Activated T-helper 17 cell treated with anti-CD3 and anti-CD28 coated beads, Interleukin-2, amount 50 U/mL, for 72 hours (primary cell): ENCODE measurements around the gene GNG12. TPM values are rescaled to one million over a fixed set of nuclear protein-coding genes. Genes with fewer than 3 reads are reported as not detected.

Experiments
- ATAC-seq: fragments of 150-1000 bp; cut with Tn5 transposase; replicated peaks from 2 replicates; pipeline ENCODE4 v1.10.0; 2021; ENCODE audit warnings: mild to moderate bottlenecking, moderate library complexity
- H3K27ac Mint-ChIP-seq: one replicate; pipeline ENCODE4 v1.8.0; 2022; ENCODE audit warnings: mixed read lengths
- H3K27me3 Mint-ChIP-seq: one replicate; pipeline ENCODE4 v1.8.0; 2022; ENCODE audit warnings: mixed read lengths
- H3K36me3 Mint-ChIP-seq: one replicate; pipeline ENCODE4 v1.8.0; 2022; ENCODE audit warnings: low read depth, mild to moderate bottlenecking, mixed read lengths
- H3K4me1 Mint-ChIP-seq: one replicate; pipeline ENCODE4 v1.8.0; 2022; ENCODE audit warnings: mixed read lengths
- H3K4me3 Mint-ChIP-seq: one replicate; pipeline ENCODE4 v1.8.0; 2022; ENCODE audit warnings: mild to moderate bottlenecking, mixed read lengths
- H3K9me3 Mint-ChIP-seq: one replicate; pipeline ENCODE4 v1.8.0; 2022; ENCODE audit warnings: mixed read lengths
- total RNA-seq, 2 donors: library from RNA; stranded (reverse); gene quantifications; one replicate each; pipeline ENCODE4 v1.2.3, GENCODE V29; 2022

GNG12 gene
- total RNA-seq, 2 donors from 2014 or later: 0.13 to 0.34 TPM

DNA sequence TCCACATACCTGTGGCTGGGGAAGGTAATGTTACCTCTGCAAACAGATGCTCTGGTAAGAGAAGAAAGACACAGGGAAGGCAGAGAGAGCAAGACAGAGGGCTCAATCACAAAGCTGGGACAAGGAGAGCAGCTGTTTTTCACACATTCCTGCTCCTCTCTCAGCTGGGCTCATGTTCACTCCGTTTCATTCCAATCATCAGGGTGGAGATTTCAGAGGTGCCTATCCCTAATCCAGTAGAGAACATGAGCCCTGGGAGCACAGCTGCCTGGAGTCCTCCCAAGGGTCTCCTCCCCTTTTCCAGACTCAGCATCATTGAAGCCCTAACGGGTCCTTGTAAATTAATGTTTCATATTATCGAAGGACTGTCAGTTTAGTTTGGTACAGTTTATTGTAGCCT, 128.9 kb downstream of the GNG12 start:
- ATAC-seq: no peak
- no peaks in the 10 kb centered on the region for H3K9me3 Mint-ChIP-seq
- H3K36me3 Mint-ChIP-seq: no peaks in the 10 kb centered on the region
- no peak overlapping the region for H3K4me3 Mint-ChIP-seq
- no peak overlapping the region for H3K27ac Mint-ChIP-seq
- peaks cover 11% of the 10 kb centered on the region for H3K4me1 Mint-ChIP-seq
- H3K27me3 Mint-ChIP-seq: no peaks in the 10 kb centered on the region

DNA sequence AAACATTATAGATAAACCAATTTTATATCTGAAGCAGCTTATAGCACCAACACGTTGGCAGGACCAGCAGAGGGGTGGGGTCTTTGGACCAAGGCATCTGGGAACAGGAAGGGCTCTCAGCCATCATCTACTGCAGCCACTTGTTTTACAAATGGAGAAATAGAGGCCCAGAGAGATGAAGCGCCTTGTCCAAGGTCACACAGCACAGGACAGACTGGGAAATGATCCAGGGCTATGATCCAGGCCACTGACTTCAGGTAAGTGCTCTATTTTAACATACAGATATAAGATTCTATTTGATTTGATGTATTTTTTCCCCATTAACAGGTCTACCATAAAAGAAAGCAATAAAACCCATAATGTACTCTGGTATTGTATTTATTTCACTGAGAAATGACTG, 131.4 kb downstream of the GNG12 start:
- no peaks in the 10 kb centered on the region for H3K9me3 Mint-ChIP-seq
- no peak overlapping the region for H3K27ac Mint-ChIP-seq
- no peak overlapping the region for H3K4me3 Mint-ChIP-seq
- H3K27me3 Mint-ChIP-seq: no peaks in the 10 kb centered on the region
- no peak for ATAC-seq
- peaks cover 11% of the 10 kb centered on the region for H3K4me1 Mint-ChIP-seq
- H3K36me3 Mint-ChIP-seq: no peaks in the 10 kb centered on the region

DNA sequence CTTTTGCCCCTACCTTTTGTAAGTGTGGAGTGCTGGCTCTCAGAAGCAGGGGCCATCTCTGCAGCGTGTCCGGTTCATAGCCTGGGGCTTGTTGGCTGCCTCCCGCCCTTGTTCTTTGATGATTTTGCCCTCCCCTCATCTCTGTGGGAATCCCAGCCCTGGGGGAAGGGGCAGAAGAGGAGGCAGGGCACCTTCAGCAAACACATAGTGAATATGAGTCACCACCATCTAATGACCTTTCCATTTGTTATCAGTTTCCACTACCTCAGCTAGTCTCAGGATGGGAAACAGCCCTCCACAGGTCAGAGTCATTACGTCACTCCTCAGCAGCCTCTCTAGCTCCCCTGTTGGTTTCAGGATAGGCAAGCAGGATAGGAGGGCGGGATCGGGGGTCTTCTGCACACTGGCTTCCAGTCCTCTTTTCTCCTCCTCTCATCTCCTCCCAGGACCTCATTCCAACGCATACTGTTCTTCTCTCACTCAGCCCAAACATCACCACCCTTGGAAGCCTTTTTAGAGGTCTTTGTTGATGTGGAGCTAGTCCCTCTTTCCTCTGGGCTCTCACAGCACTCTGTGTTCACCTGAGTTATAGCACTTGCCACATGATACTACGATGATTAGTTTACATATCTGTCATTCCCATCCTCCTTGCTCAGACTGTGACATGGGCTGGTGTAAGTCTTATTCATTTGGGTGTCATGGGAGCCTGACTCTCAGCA, 132.4 kb downstream of the GNG12 start:
- Mint-ChIP-seq H3K27me3 (no peaks in the 10 kb centered on the region), H3K4me3 (peak overlapping the region; percentile 45), H3K4me1 (peaks cover 11% of the 10 kb centered on the region), H3K36me3 (no peaks in the 10 kb centered on the region), H3K9me3 (no peaks in the 10 kb centered on the region), H3K27ac (peak overlapping the region; percentile 89)
- peak; percentile 92 for ATAC-seq

- no peaks in the 10 kb centered on the region for H3K27me3 Mint-ChIP-seq
- ATAC-seq: no peak
These were observed 133.0 kb downstream of the GNG12 start for GRCh38 chr1:67700220-67700619.

GRCh38 chr1:67696708-67697107, 136.6 kb downstream of the GNG12 start:
- no peaks in the 10 kb centered on the region for H3K9me3 Mint-ChIP-seq
- no peak for ATAC-seq
- H3K27ac Mint-ChIP-seq: no peak overlapping the region
- H3K36me3 Mint-ChIP-seq: no peaks in the 10 kb centered on the region
- no peak overlapping the region for H3K4me3 Mint-ChIP-seq
- no peaks in the 10 kb centered on the region for H3K27me3 Mint-ChIP-seq
- peaks cover 11% of the 10 kb centered on the region for H3K4me1 Mint-ChIP-seq

More at GRCh38 chr1:67700220-67700619, 133.0 kb downstream of the GNG12 start:
- Mint-ChIP-seq H3K36me3 (no peaks in the 10 kb centered on the region), H3K4me1 (peaks cover 11% of the 10 kb centered on the region), H3K4me3 (peak overlapping the region; percentile 45), H3K27ac (peak overlapping the region; percentile 89), H3K9me3 (no peaks in the 10 kb centered on the region)

- Mint-ChIP-seq H3K4me3 (no peak overlapping the region), H3K9me3 (no peaks in the 10 kb centered on the region), H3K27ac (peak overlapping the region; percentile 8), H3K4me1 (peaks cover 5% of the 10 kb centered on the region), H3K27me3 (no peaks in the 10 kb centered on the region), H3K36me3 (peaks cover 2% of the 10 kb centered on the region)
- no peak for ATAC-seq
These were observed 137.3 kb downstream of the GNG12 start for GRCh38 chr1:67695963-67696362.

GRCh38 chr1:67691712-67692111, 141.6 kb downstream of the GNG12 start:
- peaks cover 39% of the 10 kb centered on the region for H3K36me3 Mint-ChIP-seq
- no peak overlapping the region for H3K4me3 Mint-ChIP-seq
- no peaks in the 10 kb centered on the region for H3K9me3 Mint-ChIP-seq
- H3K27me3 Mint-ChIP-seq: no peaks in the 10 kb centered on the region
- ATAC-seq: no peak
- H3K4me1 Mint-ChIP-seq: peaks cover 11% of the 10 kb centered on the region
- no peak overlapping the region for H3K27ac Mint-ChIP-seq

DNA sequence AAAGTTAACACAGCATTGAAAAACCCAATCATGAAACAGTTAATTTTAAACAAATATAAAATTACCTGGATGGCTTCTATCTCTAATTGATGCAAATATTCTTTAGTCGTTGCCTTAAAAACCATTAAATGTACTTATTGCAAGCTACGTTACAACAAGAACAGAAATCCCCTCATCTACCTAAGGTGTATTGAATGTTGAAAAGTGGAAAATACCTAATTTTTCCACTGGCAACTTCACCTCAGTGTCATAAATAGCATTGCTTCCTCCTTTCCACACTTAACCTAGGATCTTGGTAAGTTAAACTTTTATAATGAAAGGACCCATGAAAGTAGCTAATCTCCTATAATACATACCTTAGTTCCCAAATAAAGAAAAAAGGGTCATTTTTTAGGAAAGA, 142.9 kb downstream of the GNG12 start:
- no peak for ATAC-seq
- Mint-ChIP-seq H3K36me3 (peaks cover 52% of the 10 kb centered on the region), H3K4me3 (no peak overlapping the region), H3K4me1 (peaks cover 11% of the 10 kb centered on the region), H3K27ac (no peak overlapping the region), H3K9me3 (no peaks in the 10 kb centered on the region), H3K27me3 (no peaks in the 10 kb centered on the region)

DNA sequence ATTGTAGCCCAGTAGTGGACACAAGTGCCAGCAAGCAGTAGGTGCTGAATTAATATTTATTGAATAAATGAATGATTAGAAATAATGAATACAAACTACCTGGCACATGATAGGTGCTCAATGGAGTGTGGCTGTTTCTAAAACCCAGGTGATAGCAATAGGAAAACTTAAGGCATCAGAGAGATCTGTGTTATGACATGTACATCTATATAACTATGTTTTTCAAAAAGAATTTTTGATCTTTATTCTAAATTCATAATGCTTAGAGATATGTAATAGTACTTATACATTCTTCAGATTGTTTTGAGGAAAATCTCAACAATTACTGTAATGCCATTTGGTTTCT, 143.3 kb downstream of the GNG12 start:
- Mint-ChIP-seq H3K9me3 (no peaks in the 10 kb centered on the region), H3K27ac (no peak overlapping the region), H3K36me3 (peaks cover 56% of the 10 kb centered on the region), H3K27me3 (no peaks in the 10 kb centered on the region), H3K4me3 (no peak overlapping the region), H3K4me1 (peaks cover 11% of the 10 kb centered on the region)
- ATAC-seq: no peak

DNA sequence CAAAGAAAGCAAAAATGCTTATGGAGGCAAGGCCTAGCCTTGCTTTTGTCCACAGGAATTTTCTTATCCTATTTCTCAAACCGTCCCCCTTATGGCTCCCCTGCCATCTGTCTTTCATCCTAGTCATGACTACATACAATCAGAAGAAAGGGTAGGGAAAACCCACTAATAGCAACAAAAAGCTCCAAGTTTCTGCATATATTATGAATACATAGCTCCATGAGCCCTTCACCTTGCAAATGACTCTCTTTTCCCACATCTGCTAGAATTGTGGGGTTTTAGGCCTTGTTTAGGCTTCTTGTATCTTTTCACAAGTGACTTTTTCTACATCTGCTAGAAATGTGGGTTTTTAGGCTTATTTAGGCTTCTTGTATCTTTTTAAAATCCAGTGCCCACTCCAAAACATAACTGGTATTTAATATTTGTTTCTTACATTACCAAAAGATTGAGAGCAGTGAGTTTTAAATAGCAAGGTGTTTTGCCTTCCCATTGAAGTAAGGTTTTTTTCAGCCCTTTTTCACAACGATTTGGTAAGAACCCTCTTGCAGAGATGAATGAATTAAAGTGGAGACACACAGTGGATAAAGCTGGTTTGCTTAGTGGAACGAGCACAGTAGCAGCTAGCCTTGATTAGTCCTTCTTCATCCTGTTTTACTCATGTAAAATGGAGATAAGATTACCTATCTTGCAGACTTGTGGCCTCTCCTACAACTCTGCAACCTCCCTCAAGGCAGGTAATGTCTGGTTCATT, 143.8 kb downstream of the GNG12 start:
- peaks cover 11% of the 10 kb centered on the region for H3K4me1 Mint-ChIP-seq
- peak overlapping the region; percentile 51 for H3K27ac Mint-ChIP-seq
- no peaks in the 10 kb centered on the region for H3K9me3 Mint-ChIP-seq
- H3K27me3 Mint-ChIP-seq: no peaks in the 10 kb centered on the region
- peak overlapping the region; percentile 82 for H3K4me3 Mint-ChIP-seq
- H3K36me3 Mint-ChIP-seq: peaks cover 62% of the 10 kb centered on the region
- ATAC-seq: no peak

- H3K4me3 Mint-ChIP-seq: peak overlapping the region; percentile 82
- peak overlapping the region; percentile 51 for H3K27ac Mint-ChIP-seq
- ATAC-seq: no peak
- no peaks in the 10 kb centered on the region for H3K27me3 Mint-ChIP-seq
- H3K4me1 Mint-ChIP-seq: peaks cover 19% of the 10 kb centered on the region
- no peaks in the 10 kb centered on the region for H3K9me3 Mint-ChIP-seq
- H3K36me3 Mint-ChIP-seq: peaks cover 69% of the 10 kb centered on the region
These were observed 144.6 kb downstream of the GNG12 start for GRCh38 chr1:67688526-67689219.

DNA sequence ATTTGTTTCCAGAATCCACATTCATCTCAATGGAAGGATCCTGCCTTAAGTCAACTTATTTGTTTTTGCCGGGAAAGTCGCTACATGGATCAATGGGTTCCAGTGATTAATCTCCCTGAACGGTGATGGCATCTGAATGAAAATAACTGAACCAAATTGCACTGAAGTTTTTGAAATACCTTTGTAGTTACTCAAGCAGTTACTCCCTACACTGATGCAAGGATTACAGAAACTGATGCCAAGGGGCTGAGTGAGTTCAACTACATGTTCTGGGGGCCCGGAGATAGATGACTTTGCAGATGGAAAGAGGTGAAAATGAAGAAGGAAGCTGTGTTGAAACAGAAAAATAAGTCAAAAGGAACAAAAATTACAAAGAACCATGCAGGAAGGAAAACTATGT, 145.6 kb downstream of the GNG12 start:
- H3K9me3 Mint-ChIP-seq: no peaks in the 10 kb centered on the region
- no peak for ATAC-seq
- peak overlapping the region; percentile 82 for H3K4me3 Mint-ChIP-seq
- no peaks in the 10 kb centered on the region for H3K27me3 Mint-ChIP-seq
- H3K4me1 Mint-ChIP-seq: peaks cover 26% of the 10 kb centered on the region
- peak overlapping the region; percentile 97 for H3K27ac Mint-ChIP-seq
- H3K36me3 Mint-ChIP-seq: peaks cover 69% of the 10 kb centered on the region

DNA sequence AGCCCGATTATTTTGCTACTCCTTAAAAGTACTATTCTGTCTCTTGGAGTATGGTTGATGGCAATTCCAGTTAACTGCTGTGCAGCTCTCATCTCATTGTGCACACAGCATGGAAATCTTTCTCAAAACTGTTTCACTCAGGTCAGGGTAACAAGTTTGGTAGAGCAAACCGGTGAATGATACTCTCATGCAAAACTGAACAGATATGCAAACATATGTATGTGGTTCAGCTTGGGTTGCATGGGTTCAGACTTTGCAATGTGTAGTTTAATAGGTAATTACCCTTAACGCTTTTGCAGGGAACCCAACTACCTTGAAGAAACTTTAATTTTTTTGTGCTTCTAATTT, 146.1 kb downstream of the GNG12 start:
- peaks cover 69% of the 10 kb centered on the region for H3K36me3 Mint-ChIP-seq
- H3K27me3 Mint-ChIP-seq: no peaks in the 10 kb centered on the region
- peak overlapping the region; percentile 97 for H3K27ac Mint-ChIP-seq
- ATAC-seq: no peak
- H3K4me1 Mint-ChIP-seq: peaks cover 28% of the 10 kb centered on the region
- no peaks in the 10 kb centered on the region for H3K9me3 Mint-ChIP-seq
- peak overlapping the region; percentile 82 for H3K4me3 Mint-ChIP-seq

DNA sequence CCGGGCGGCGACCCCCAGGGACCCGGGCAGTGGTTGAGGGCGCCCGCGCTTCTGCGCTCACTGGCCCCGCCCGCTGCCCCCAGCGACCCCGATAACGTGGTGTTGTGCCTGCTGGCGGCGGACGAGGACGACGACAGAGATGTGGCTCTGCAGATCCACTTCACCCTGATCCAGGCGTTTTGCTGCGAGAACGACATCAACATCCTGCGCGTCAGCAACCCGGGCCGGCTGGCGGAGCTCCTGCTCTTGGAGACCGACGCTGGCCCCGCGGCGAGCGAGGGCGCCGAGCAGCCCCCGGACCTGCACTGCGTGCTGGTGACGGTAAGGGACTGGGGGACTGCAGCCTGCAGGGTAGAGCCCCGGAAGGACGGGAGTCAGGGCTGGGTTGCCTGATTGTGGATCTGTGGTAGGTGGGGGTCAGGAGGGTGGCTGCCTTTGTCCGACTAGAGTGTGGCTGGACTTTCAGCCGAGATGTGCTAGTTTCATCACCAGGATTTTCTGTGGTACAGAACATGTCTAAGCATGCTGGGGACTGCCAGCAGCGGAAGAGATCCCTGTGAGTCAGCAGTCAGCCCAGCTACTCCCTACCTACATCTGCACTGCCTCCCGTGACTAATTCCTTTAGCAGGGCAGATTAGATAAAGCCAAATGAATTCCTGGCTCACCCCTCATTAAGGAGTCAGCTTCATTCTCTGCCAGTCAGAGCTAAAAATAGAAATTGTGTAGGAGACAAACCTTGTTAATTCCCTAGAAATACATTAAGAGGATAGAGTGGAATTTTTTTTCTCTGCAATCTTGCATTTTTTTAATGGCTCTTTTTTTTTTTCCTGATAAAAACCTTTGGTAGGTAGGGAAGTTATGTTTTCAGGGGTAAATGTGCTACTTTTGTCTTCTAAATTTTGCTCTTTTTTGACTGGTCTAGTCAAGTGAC, 146.7 kb downstream of the GNG12 start:
- Mint-ChIP-seq H3K36me3 (peaks cover 69% of the 10 kb centered on the region), H3K27ac (peak overlapping the region; percentile 97), H3K4me3 (peak overlapping the region; percentile 82), H3K4me1 (peaks cover 28% of the 10 kb centered on the region), H3K9me3 (no peaks in the 10 kb centered on the region), H3K27me3 (no peaks in the 10 kb centered on the region)
- peak; percentile 50 for ATAC-seq
